NOMO-1 treated with dmso at 0.1 percent for 144 hours (cell line): ENCODE measurements around the gene CD82.

ENCODE experiments used
- DNase-seq: peaks from one replicate; lab custom pipeline; 2025; ENCODE audit not compliant: unreplicated experiment; lab: John Stamatoyannopoulos, UW

CD82 gene

DNA sequence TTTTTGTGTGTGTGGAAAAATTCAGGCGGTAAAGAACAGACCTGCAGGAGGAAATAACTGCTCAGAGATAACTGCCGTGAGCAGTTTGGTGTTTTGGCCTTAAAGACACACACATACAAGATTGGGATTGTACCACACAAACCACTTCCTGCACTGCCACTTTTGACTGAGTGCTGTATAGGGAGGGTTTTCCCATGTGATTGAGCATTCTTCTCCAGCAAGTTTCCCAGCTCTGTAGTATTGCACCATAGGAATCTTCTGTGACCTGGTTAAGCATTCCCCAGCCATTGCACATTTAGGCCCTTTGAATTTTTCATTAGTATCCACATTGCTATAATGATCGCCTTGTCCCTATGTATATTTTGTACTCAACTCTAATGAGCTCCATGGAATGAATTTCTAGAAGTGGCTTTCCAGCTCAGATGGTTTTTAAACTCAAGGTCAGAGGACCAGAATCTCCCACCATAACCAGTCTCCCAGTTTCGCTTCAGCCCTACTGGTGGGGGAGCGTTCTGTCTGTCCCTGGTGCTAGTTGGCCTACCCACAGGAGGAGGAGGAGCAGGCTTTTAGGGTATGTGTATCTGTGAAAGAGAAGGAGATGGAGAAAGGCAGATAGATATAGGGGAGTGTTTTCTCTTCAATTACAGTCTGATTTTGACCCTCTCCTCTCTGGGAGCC is 9.3 kb downstream of the CD82 start:
- no peak for DNase-seq

- no peak for DNase-seq
These were observed 9.8 kb downstream of the CD82 start for GRCh38 chr11:44575288-44575672.

- DNase-seq = no peak
These were observed 10.5 kb downstream of the CD82 start for GRCh38 chr11:44575962-44576361.

GRCh38 chr11:44576656-44577055 is 11.2 kb downstream of the CD82 start:
- DNase-seq = no peak

DNA sequence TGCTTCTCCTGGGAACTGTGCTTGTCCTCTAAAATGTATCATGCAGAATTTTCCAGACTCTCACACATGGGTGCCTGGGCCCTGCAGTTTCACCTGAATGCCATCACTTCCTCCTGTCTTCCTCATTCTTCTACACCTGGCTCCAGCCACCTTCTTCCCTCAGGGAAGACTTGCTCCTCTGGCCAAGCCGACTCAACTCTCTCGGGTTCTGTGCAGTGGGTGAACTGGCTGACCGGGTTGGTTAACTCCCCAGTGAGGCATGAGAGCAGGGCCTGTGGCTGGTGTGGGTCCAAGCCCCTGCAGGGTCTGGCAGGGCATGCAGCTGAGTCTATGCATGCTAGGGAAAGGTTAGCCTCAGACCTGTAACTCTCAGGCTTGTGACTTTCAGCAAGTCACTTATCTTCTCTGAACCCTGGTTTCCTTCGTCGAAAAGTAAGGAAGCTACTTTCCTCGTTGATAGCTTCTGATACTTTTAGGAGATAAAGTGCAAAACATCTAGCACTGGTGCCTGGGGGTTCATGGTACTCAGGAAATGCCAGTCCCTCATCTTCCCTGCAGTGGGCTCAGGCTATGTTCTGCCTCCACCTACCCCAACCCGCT is 11.9 kb downstream of the CD82 start:
- DNase-seq = no peak

- no peak for DNase-seq
These were observed 12.8 kb downstream of the CD82 start for GRCh38 chr11:44578279-44578678.

GRCh38 chr11:44579302-44579761 is 13.9 kb downstream of the CD82 start:
- DNase-seq = no peak

- DNase-seq = no peak
These were observed 15.2 kb downstream of the CD82 start for GRCh38 chr11:44580701-44581100.

- DNase-seq = no peak
These were observed 15.8 kb downstream of the CD82 start for GRCh38 chr11:44581246-44581645.

- DNase-seq = no peak
These were observed 17.3 kb downstream of the CD82 start for GRCh38 chr11:44582641-44583352.

DNA sequence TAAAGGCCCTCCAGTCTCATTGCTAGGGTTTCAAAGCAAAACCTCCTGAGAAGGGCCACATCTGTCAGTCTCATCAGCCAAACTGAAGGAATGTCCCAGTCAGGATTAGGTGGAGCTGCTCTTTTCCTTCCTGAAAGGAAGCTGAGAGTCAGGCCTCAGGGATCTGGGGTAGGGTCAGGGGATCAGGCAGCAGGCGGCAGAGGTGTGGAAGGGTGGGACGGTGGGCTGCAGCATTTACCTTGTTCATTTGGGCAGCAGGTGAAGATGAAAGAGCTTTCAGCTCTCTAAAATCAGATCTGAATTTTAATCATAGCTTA is 17.8 kb downstream of the CD82 start:
- DNase-seq = no peak

DNA sequence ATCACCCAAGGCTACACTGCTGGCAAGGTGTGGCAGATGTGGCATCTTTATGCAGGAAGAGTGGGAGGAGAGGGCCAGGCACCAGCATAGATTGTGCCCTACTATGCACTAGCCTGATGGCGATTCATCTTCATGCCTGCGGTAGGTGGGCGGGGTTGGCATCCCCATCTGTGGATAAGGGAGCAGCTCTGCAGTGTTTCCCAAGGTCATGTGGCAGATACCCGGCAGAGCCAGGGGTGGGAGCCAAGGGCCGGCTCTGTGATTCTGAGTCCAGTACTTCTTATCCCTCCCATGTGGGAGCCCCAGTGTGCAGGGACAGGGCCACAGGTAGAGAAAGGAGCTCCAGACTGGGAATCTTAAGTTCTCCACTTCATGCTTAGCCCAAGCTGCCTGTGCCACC is 20.0 kb downstream of the CD82 start:
- no peak for DNase-seq

DNA sequence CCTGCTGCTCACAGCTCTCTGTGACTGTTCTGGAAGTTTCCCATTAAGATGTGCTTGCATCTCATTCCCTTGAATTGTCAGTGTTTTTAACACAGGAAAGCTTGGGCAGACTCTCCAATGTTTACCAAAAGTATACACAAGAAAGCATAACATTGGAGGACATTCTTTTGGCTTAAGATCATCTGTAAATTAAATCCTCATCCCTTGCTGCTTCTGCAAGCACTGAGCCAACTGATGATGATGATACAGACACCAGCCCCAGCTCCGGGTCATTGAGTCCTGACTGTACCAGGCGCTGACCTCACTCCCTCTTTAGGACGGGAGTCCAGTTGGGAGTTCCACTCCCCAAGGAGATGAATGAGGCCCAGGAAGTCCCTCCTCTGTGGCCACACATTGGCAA is 23.8 kb downstream of the CD82 start:
- no peak for DNase-seq

GRCh38 chr11:44590769-44591168 is 25.3 kb downstream of the CD82 start:
- DNase-seq = no peak

DNA sequence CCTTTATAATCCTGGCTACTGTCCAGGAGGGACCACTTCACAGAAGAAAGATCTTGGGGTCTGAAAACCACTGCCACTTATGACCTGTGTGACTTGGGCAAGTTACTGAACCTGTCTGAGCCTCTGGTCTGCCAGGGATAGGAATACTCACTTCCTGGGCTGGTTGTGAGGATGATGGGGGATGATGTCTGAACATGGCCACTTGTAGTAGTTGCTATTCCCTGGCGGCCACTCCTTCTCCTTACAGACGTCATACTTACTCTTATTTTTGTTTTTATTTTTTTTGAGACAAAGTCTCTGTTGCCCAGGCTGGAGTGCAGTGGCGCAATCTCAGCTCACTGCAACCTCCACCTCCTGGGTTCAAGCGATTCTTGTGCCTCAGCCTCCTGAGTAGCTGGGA is 26.1 kb downstream of the CD82 start:
- no peak for DNase-seq

- DNase-seq = peak; percentile 15
These were observed 26.9 kb downstream of the CD82 start for GRCh38 chr11:44592125-44592940.

- no peak for DNase-seq
These were observed 27.8 kb downstream of the CD82 start for GRCh38 chr11:44593251-44593650.

DNA sequence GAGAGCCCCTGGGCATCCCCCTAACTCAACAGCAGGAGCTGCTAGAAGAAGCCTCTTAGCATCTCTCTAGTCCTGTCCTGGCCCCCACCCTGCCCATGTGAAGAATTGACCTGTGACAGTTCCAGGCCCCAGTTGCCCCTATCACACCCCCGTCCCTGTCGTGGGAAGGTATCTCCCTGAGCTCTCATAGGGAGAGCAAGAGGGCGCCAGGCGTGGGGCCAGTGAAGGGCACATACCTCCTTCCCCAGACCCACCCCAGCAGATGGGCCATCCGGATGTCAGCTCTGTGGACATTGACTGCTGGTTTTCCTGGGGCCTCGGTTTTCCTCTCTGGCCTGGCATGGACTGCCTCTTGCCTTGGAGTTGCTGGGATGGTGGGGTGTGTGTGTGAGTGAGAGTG is 29.5 kb downstream of the CD82 start:
- no peak for DNase-seq

- no peak for DNase-seq
These were observed 30.5 kb downstream of the CD82 start for GRCh38 chr11:44595964-44596381.

GRCh38 chr11:44596525-44597276 is 31.2 kb downstream of the CD82 start:
- no peak for DNase-seq
